Lower lobe of right lung (tissue), 2 donors: ENCODE results near the gene CHCHD10. TPM values are rescaled to one million over a fixed set of nuclear protein-coding genes. Genes with fewer than 3 reads are reported as not detected.

Experiments
- ATAC-seq, 2 donors: fragments of 200-7000 bp; cut with Tn5 transposase; one replicate each; pipeline ENCODE4 v1.9.1; 2020 to 2022; ENCODE audit warnings: mild to moderate bottlenecking in 2 of 2, moderate library complexity in 2 of 2
- DNase-seq: peaks from one replicate; pipeline ENCODE4 v3.0.0-alpha.2; 2020
- H3K27ac ChIP-seq: fragments of 200-600 bp; one replicate; pipeline ENCODE4 v1.8.0; 2022
- H3K27me3 ChIP-seq: fragments of 200-600 bp; one replicate; pipeline ENCODE4 v1.8.0; 2022; ENCODE audit warnings: low read depth
- H3K36me3 ChIP-seq: fragments of 200-600 bp; one replicate; pipeline ENCODE4 v1.8.0; 2022; ENCODE audit warnings: mild to moderate bottlenecking
- H3K4me1 ChIP-seq: fragments of 200-600 bp; one replicate; pipeline ENCODE4 v1.8.0; 2022
- H3K4me3 ChIP-seq: fragments of 200-600 bp; one replicate; pipeline ENCODE4 v1.8.0; 2022; ENCODE audit warnings: mild to moderate bottlenecking
- H3K9me3 ChIP-seq: fragments of 200-600 bp; one replicate; pipeline ENCODE4 v1.8.0; 2022
- CTCF ChIP-seq: fragments of 200-600 bp; IDR thresholded peaks from one replicate; pipeline ENCODE4 v1.8.0; 2022; ENCODE audit warnings: antibody characterized with exemption, mild to moderate bottlenecking
- intact Hi-C: fragments of 100-400 bp; cut with DNase I; formaldehyde crosslinking; loops from one replicate; pipeline ENCODE4 v1.11.0; 2022
- total RNA-seq: library from RNA; stranded (reverse); fragmentation: NEBNext Ultra II Directional; extraction: Animal tissue kit (Norgen Biotek cat#: 25700); gene quantifications from one replicate; pipeline ENCODE4 v1.2.1, GENCODE V29; 2021
- donor health status: DM: no; HTN: yes; CAD: no; lungs with severe emphysema.

Gene CHCHD10
- total RNA-seq, 1 donor from 2014 or later: 114 TPM

- H3K27me3 ChIP-seq: no peaks in the 10 kb centered on the region
- TF ChIP-seq CTCF: no peak
- no peak for ATAC-seq
- no peaks in the 10 kb centered on the region for H3K36me3 ChIP-seq
- peaks cover 26% of the 10 kb centered on the region for H3K4me1 ChIP-seq
- H3K9me3 ChIP-seq: no peaks in the 10 kb centered on the region
- intact Hi-C loops: no loop called here
- no peak within 1 kb of the TSS for H3K27ac ChIP-seq
- H3K4me3 ChIP-seq: peak within 1 kb of the TSS; percentile 37
- no peak for DNase-seq
These were observed 4.8 kb downstream of the CHCHD10 start, which contains the start of gene C22orf15 for GRCh38 chr22:23762842-23763578. TSS of gene C22orf15 (plus strand) at chr22:23762990. CDS start at chr22:23763307, 317 bp downstream.

GRCh38 chr22:23760056-23760455 lies 7.7 kb downstream of the CHCHD10 start:
- no peak for TF ChIP-seq CTCF
- no peak overlapping the region for H3K4me3 ChIP-seq
- ATAC-seq: no peak
- no peak overlapping the region for H3K27ac ChIP-seq
- H3K27me3 ChIP-seq: no peaks in the 10 kb centered on the region
- no peak for DNase-seq
- H3K9me3 ChIP-seq: no peaks in the 10 kb centered on the region
- no peaks in the 10 kb centered on the region for H3K36me3 ChIP-seq
- H3K4me1 ChIP-seq: peaks cover 21% of the 10 kb centered on the region
- intact Hi-C loops: no loop called here

GRCh38 chr22:23759566-23759965 lies 8.2 kb downstream of the CHCHD10 start:
- H3K4me3 ChIP-seq: no peak overlapping the region
- DNase-seq (no peak), ATAC-seq (no peak)
- intact Hi-C loops: no loop called here
- H3K4me1 ChIP-seq: peaks cover 20% of the 10 kb centered on the region
- no peaks in the 10 kb centered on the region for H3K36me3 ChIP-seq
- no peak for TF ChIP-seq CTCF
- no peak overlapping the region for H3K27ac ChIP-seq
- H3K27me3 ChIP-seq: no peaks in the 10 kb centered on the region
- H3K9me3 ChIP-seq: no peaks in the 10 kb centered on the region

GRCh38 chr22:23756891-23757290 lies 10.9 kb downstream of the CHCHD10 start:
- intact Hi-C loops: no loop called here
- no peak overlapping the region for H3K27ac ChIP-seq
- no peak for ATAC-seq

GRCh38 chr22:23755711-23756110 lies 12.1 kb downstream of the CHCHD10 start:
- peaks cover 6% of the 10 kb centered on the region for H3K4me1 ChIP-seq
- no peak overlapping the region for H3K27ac ChIP-seq
- ATAC-seq (no peak), DNase-seq (no peak)
- intact Hi-C loops: no loop called here
- no peaks in the 10 kb centered on the region for H3K27me3 ChIP-seq
- no peaks in the 10 kb centered on the region for H3K9me3 ChIP-seq
- TF ChIP-seq CTCF: no peak
- no peaks in the 10 kb centered on the region for H3K36me3 ChIP-seq
- H3K4me3 ChIP-seq: no peak overlapping the region

More at GRCh38 chr22:23756891-23757290, 10.9 kb downstream of the CHCHD10 start:
- DNase-seq: no peak
- H3K4me1 ChIP-seq: no peaks in the 10 kb centered on the region
- H3K4me3 ChIP-seq: no peak overlapping the region
- no peaks in the 10 kb centered on the region for H3K27me3 ChIP-seq
- no peak for TF ChIP-seq CTCF
- no peaks in the 10 kb centered on the region for H3K9me3 ChIP-seq
- H3K36me3 ChIP-seq: no peaks in the 10 kb centered on the region
